Measurements from ENCODE around the gene KCNJ11. TPM values are rescaled to one million over a fixed set of nuclear protein-coding genes. Genes with fewer than 3 reads are reported as not detected.

KCNJ11 gene
- total RNA-seq, 3 donors from 2014 or later = 0.80 to 5.0 (median 4.9) TPM

DNA sequence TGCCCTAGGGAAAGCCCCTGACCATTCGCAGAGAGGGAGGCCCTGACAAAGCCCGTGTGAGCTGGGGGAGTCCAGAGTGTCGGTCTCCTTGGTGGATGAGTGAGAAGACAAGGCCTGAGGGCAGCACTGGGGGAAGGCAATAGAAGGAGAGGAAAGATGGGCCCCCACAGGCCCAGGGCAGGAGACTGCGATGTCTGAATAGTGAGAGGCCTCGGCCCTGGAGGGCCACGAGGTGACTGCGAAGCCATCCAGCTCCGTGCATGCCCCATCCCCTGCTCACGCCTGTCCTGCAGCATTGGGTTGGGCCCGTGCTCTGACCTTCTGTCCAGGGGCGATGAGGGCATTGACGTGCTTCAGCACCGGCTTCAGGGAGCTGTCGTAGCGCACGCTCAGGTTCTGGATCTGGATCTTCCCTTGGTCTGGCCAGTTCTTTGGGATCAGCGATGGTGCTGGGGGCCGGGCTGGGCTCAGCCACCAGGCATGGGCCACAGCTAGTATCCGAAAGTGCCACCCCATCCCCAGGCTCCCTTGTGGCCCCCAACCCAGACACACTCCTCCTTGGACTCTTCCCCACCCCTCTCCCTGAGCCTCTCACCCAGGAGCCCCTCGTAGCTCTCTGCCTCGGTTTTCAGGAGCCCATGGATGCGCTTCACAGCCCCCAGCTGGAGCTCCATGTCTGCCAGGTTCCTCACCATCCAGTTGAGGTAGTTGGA is 8.3 kb upstream of the KCNJ11 start:
- H3K4me1 ChIP-seq = no peaks in the 10 kb centered on the region
- H3K27ac ChIP-seq = no peak overlapping the region
- H3K9me3 ChIP-seq = no peaks in the 10 kb centered on the region
- no peaks in the 10 kb centered on the region for H3K27me3 ChIP-seq
- H3K4me3 ChIP-seq = no peak overlapping the region
- intact Hi-C loops (cut with DNase I; ENCODE audit: low total_unique reads) = no loop called here
- H3K36me3 ChIP-seq = no peaks in the 10 kb centered on the region
- no peak for TF ChIP-seq POLR2A (IDR thresholded peaks at IDR 0.05)
- TF ChIP-seq, protein P1, sequence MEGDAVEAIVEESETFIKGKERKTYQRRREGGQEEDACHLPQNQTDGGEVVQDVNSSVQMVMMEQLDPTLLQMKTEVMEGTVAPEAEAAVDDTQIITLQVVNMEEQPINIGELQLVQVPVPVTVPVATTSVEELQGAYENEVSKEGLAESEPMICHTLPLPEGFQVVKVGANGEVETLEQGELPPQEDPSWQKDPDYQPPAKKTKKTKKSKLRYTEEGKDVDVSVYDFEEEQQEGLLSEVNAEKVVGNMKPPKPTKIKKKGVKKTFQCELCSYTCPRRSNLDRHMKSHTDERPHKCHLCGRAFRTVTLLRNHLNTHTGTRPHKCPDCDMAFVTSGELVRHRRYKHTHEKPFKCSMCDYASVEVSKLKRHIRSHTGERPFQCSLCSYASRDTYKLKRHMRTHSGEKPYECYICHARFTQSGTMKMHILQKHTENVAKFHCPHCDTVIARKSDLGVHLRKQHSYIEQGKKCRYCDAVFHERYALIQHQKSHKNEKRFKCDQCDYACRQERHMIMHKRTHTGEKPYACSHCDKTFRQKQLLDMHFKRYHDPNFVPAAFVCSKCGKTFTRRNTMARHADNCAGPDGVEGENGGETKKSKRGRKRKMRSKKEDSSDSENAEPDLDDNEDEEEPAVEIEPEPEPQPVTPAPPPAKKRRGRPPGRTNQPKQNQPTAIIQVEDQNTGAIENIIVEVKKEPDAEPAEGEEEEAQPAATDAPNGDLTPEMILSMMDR (IDR thresholded peaks at IDR 0.05) = no peak
- no peak for TF ChIP-seq POLR2AphosphoS5 (IDR thresholded peaks at IDR 0.05)
- DNase-seq (ENCODE audit: low spot score in 2 of 2) = no peak

DNA sequence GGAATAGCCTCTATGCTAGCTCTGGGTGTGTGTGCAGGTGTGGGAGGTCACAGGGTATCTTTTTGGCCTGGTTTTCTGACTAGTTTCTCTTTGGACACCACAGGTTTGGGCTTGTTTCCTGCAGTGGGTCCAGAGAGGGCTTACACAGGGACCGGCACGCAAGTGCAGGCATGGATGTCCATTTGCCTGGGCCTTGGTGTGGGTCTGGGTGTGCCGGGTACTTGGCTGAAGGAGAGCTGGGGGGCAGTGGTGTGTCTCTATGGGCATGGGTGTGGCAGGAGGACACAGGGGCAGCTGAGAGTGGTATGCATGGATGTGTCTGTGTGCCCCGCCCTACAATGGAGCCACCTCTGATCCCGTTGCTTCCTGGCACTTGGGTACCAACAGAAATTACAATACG is 7.5 kb upstream of the KCNJ11 start:
- Histone ChIP-seq H3K27ac (no peak overlapping the region), H3K4me1 (no peaks in the 10 kb centered on the region), H3K27me3 (no peaks in the 10 kb centered on the region), H3K4me3 (no peak overlapping the region), H3K9me3 (no peaks in the 10 kb centered on the region), H3K36me3 (no peaks in the 10 kb centered on the region)
- no peak for DNase-seq (ENCODE audit: low spot score in 2 of 2)
- TF ChIP-seq, protein P1 (IDR thresholded peaks at IDR 0.05) = no peak
- no peak for TF ChIP-seq POLR2AphosphoS5 (IDR thresholded peaks at IDR 0.05)
- no peak for TF ChIP-seq POLR2A (IDR thresholded peaks at IDR 0.05)
- intact Hi-C loops (cut with DNase I; ENCODE audit: low total_unique reads) = no loop called here

DNA sequence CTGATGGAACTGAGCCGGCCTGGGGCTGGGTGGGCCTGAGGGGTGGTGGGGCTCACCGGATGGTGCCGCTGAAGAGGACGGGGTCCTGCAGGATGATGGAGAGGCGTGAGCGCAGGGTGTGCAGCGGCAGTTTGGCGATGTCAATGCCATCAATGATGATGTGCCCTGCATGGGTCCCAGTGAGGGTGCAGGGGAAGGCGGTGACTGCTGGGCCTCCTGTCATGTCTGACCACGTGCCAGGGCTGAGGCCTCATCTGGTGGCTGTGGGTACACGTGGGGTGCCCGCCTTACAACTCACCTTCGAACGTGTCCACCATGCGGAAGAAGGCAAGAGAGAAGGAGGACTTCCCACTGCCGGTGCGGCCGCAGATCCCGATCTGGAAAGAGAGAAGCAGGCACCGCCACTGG is 7.1 kb upstream of the KCNJ11 start:
- TF ChIP-seq POLR2AphosphoS5 (IDR thresholded peaks at IDR 0.05) (no peak), POLR2A (IDR thresholded peaks at IDR 0.05) (no peak)
- TF ChIP-seq, protein P1 (IDR thresholded peaks at IDR 0.05) = no peak
- no peak overlapping the region for H3K4me3 ChIP-seq
- DNase-seq (ENCODE audit: low spot score in 2 of 2) = no peak
- no peaks in the 10 kb centered on the region for H3K27me3 ChIP-seq
- H3K36me3 ChIP-seq = no peaks in the 10 kb centered on the region
- H3K27ac ChIP-seq = no peak overlapping the region
- no peaks in the 10 kb centered on the region for H3K9me3 ChIP-seq
- no peaks in the 10 kb centered on the region for H3K4me1 ChIP-seq
- intact Hi-C loops (cut with DNase I; ENCODE audit: low total_unique reads) = no loop called here

DNA sequence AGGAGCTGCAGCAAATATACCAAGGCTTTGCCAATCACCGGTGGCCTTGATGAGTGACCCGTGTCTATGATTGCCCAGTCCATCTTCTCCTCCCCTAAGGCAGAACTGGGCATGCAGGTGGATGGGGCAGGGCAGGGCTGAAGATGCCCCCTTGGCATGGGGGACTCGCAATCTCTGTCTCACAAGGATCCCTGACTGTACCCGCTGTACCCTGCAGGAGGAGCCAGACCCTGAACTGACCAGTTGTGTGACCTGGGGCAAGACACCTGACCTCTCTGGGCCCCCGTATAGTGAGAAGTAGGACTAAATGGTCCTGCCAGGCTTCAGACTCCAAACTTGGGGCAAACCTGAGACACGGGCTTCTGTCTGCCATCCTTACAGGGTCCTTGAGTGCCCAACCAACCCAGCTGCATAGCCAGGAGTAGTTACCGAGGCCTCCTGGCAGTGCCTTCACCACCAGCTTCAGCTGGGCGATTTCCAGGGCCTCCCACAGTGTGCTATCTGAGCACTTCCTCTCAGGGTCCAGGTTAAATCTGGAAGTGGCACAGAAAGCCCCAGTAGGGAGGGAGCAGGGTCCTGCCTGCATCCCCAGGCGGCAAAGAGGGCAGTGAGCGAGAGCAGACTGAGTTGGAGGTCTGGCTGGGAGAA is 6.4 kb upstream of the KCNJ11 start:
- DNase-seq (ENCODE audit: low spot score in 2 of 2) = no peak
- no peaks in the 10 kb centered on the region for H3K36me3 ChIP-seq
- no peak for TF ChIP-seq POLR2A (IDR thresholded peaks at IDR 0.05)
- TF ChIP-seq, protein P1 (IDR thresholded peaks at IDR 0.05) = no peak
- TF ChIP-seq POLR2AphosphoS5 (IDR thresholded peaks at IDR 0.05) = no peak
- no peak overlapping the region for H3K27ac ChIP-seq
- H3K27me3 ChIP-seq = no peaks in the 10 kb centered on the region
- H3K4me1 ChIP-seq = no peaks in the 10 kb centered on the region
- intact Hi-C loops (cut with DNase I; ENCODE audit: low total_unique reads) = no loop called here
- no peaks in the 10 kb centered on the region for H3K9me3 ChIP-seq
- H3K4me3 ChIP-seq = no peak overlapping the region

DNA sequence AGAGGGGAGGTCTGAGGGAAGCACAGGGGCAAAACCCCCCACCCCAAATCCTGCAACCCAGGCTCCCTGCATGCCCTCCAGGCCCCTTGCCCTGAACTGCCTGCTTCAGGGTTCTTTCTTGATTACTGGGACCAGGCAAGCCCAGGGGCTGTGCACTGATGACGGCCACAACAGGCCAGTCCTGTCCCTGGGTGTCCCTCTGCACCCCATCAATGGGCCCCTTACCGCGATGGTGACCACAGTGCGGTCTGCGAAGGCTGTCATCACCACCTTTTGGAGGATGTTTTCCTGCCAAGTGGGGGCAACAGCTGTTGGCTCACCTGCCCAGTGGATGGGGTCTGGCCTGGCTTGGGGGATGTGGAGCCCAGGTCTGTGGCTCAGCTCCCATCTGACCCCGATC is 5.0 kb upstream of the KCNJ11 start:
- Histone ChIP-seq H3K27me3 (no peaks in the 10 kb centered on the region), H3K9me3 (no peaks in the 10 kb centered on the region), H3K4me1 (no peaks in the 10 kb centered on the region), H3K4me3 (no peak overlapping the region), H3K36me3 (no peaks in the 10 kb centered on the region), H3K27ac (no peak overlapping the region)
- DNase-seq (ENCODE audit: low spot score in 2 of 2) = no peak
- TF ChIP-seq POLR2AphosphoS5 (IDR thresholded peaks at IDR 0.05) (no peak), POLR2A (IDR thresholded peaks at IDR 0.05) (no peak)
- TF ChIP-seq, protein P1 (IDR thresholded peaks at IDR 0.05) = no peak
- intact Hi-C loops (cut with DNase I; ENCODE audit: low total_unique reads) = no loop called here
